OCI-LY7 (cell line): ENCODE data around the gene SPATA2. TPM values are rescaled to one million over a fixed set of nuclear protein-coding genes. Genes with fewer than 3 reads are reported as not detected.

ENCODE experiments used
- BruUV-seq: library from RNA; stranded (reverse); fragments of 400-500 nt; replicated peaks from 2 replicates; lab custom pipeline; 2021; lab: Mats Ljungman, UMichigan
- CTCF ChIA-PET: fragments of 300-600 bp; sonication (Branson Sonifier 250); formaldehyde crosslinking; loops from one replicate; lab custom pipeline; 2022; ENCODE audit warnings: antibody characterized with exemption; ENCODE audit not compliant: unreplicated experiment; lab: Charles Lee
- POLR2A ChIA-PET: fragments of 300-600 bp; sonication (Branson Sonifier 250); formaldehyde crosslinking; loops from one replicate; lab custom pipeline; 2022; ENCODE audit warnings: antibody characterized with exemption; lab: Charles Lee
- DNase-seq: peaks from one replicate; pipeline ENCODE4 v3.0.0-alpha.2; 2015; ENCODE audit warnings: low spot score
- H2AFZ ChIP-seq: fragments of 200-600 bp; sonication (generic), shearing (Covaris generic); 2 replicates; pipeline ENCODE4 v1.6.1; 2014; ENCODE audit warnings: mild to moderate bottlenecking, antibody characterized with exemption, low read length, moderate library complexity
- H3K27ac ChIP-seq: fragments of 200-600 bp; sonication (generic); 2 replicates; pipeline ENCODE4 v1.5.1; 2014; ENCODE audit warnings: mixed run types, low read depth, mild to moderate bottlenecking, moderate library complexity, low read length, inconsistent platforms; ENCODE audit not compliant: poor library complexity, severe bottlenecking
- H3K36me3 ChIP-seq: fragments of 200-600 bp; sonication (generic); 2 replicates; pipeline ENCODE4 v1.6.1; 2014; ENCODE audit warnings: mild to moderate bottlenecking, antibody characterized with exemption, low read length, moderate library complexity, mixed read lengths; ENCODE audit not compliant: insufficient read depth
- H3K4me1 ChIP-seq: fragments of 200-600 bp; sonication (generic); 2 replicates; pipeline ENCODE4 v1.5.1; 2014; ENCODE audit warnings: mild to moderate bottlenecking, low read length; ENCODE audit not compliant: insufficient read depth, poor library complexity, severe bottlenecking
- H3K4me2 ChIP-seq: fragments of 200-600 bp; sonication (generic); 2 replicates; pipeline ENCODE4 v1.6.1; 2014; ENCODE audit warnings: mild to moderate bottlenecking, low read length
- H3K4me3 ChIP-seq: fragments of 200-600 bp; sonication (generic); 2 replicates; pipeline ENCODE4 v1.5.1; 2014; ENCODE audit warnings: mild to moderate bottlenecking, low read depth, low read length; ENCODE audit not compliant: poor library complexity, severe bottlenecking
- H3K79me2 ChIP-seq: fragments of 200-600 bp; sonication (generic); 2 replicates; pipeline ENCODE4 v1.6.1; 2016; ENCODE audit warnings: low read depth, mild to moderate bottlenecking, low read length, moderate library complexity, mixed read lengths; ENCODE audit not compliant: insufficient read depth
- H3K9me2 ChIP-seq: fragments of 200-600 bp; sonication (generic); 2 replicates; pipeline ENCODE4 v1.6.1; 2016; ENCODE audit warnings: mild to moderate bottlenecking, low read length, mixed read lengths; ENCODE audit not compliant: insufficient read depth
- H3K9me3 ChIP-seq: fragments of 200-600 bp; sonication (generic); 2 replicates; pipeline ENCODE4 v1.6.1; 2014; ENCODE audit warnings: mild to moderate bottlenecking, mixed run types, low read length, mixed read lengths
- H4K20me1 ChIP-seq: fragments of 200-600 bp; sonication (generic); 2 replicates; pipeline ENCODE4 v1.6.1; 2014; ENCODE audit warnings: mild to moderate bottlenecking, antibody characterized with exemption, low read length, moderate library complexity, mixed read lengths; ENCODE audit not compliant: insufficient read depth
- EZH2phosphoT487 ChIP-seq: fragments of 200-600 bp; sonication (generic); IDR thresholded peaks from 2 replicates; pipeline ENCODE4 v1.6.1; 2018; ENCODE audit warnings: low read depth, borderline replicate concordance, mild to moderate bottlenecking, mixed run types, antibody characterized with exemption, low read length, moderate library complexity, mixed read lengths
- intact Hi-C: fragments of 100-400 bp; cut with micrococcal nuclease; formaldehyde crosslinking; loops from one replicate; pipeline ENCODE4 v1.10.0; 2022; ENCODE audit not compliant: unreplicated experiment
- total RNA-seq, 2 experiments: library from RNA; depleted of rRNA in 1 of 2; stranded (reverse); fragments of >200 nt in 1 of 2; shearing (Covaris generic) in 1 of 2; gene quantifications; 2 replicates each; pipeline ENCODE4 v1.2.3, GENCODE V29; 2014 to 2022
- TF ChIP-seq, protein P1 (sequence below): fragments of 200-600 bp; sonication (generic); conservative IDR thresholded peaks from 2 replicates; pipeline ENCODE4 v1.5.1; 2014; ENCODE audit warnings: mild to moderate bottlenecking, antibody characterized with exemption, low read length, moderate library complexity, mixed read lengths

Gene SPATA2
- total RNA-seq, 2 experiments from 2014 or later: 3.9 to 8.1 TPM

DNA sequence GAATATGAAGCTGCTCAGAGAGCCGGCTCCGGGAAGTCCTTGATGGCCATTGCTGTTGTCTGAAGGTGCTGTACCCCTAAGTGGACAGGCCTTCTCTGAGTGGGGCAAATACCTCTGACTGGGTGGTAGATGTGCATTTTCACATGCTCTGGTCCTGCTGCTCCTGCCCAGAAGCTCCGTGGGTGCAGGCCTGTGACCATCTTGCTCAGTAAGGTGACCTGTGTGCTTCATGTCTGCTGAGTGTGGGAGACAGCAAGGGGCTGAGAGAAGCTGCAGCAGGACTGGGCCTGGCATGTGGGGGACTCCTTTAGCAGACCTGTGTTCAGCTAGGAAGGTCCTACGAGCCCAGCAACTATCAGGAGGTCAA is 5.0 kb downstream of the SPATA2 start:
- POLR2A ChIA-PET: no interaction called here
- no peak overlapping the region for H3K27ac ChIP-seq
- intact Hi-C loops: no loop called here
- no peak overlapping the region for H3K4me2 ChIP-seq
- peaks cover 42% of the 10 kb centered on the region for H3K36me3 ChIP-seq
- CTCF ChIA-PET: no interaction called here
- H3K79me2 ChIP-seq: peaks cover 36% of the 10 kb centered on the region
- H3K9me2 ChIP-seq: no peaks in the 10 kb centered on the region
- no peaks in the 10 kb centered on the region for H3K9me3 ChIP-seq
- no peak overlapping the region for H3K4me3 ChIP-seq
- TF ChIP-seq, protein P1, sequence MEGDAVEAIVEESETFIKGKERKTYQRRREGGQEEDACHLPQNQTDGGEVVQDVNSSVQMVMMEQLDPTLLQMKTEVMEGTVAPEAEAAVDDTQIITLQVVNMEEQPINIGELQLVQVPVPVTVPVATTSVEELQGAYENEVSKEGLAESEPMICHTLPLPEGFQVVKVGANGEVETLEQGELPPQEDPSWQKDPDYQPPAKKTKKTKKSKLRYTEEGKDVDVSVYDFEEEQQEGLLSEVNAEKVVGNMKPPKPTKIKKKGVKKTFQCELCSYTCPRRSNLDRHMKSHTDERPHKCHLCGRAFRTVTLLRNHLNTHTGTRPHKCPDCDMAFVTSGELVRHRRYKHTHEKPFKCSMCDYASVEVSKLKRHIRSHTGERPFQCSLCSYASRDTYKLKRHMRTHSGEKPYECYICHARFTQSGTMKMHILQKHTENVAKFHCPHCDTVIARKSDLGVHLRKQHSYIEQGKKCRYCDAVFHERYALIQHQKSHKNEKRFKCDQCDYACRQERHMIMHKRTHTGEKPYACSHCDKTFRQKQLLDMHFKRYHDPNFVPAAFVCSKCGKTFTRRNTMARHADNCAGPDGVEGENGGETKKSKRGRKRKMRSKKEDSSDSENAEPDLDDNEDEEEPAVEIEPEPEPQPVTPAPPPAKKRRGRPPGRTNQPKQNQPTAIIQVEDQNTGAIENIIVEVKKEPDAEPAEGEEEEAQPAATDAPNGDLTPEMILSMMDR: no peak
- TF ChIP-seq EZH2phosphoT487: no peak
- peaks cover 12% of the 10 kb centered on the region for H3K4me1 ChIP-seq
- no peak for DNase-seq
- H4K20me1 ChIP-seq: peaks cover 4% of the 10 kb centered on the region; the same call in 1 of the 2 replicates
- no peak overlapping the region for H2AFZ ChIP-seq
- BruUV-seq: no TSS peak

DNA sequence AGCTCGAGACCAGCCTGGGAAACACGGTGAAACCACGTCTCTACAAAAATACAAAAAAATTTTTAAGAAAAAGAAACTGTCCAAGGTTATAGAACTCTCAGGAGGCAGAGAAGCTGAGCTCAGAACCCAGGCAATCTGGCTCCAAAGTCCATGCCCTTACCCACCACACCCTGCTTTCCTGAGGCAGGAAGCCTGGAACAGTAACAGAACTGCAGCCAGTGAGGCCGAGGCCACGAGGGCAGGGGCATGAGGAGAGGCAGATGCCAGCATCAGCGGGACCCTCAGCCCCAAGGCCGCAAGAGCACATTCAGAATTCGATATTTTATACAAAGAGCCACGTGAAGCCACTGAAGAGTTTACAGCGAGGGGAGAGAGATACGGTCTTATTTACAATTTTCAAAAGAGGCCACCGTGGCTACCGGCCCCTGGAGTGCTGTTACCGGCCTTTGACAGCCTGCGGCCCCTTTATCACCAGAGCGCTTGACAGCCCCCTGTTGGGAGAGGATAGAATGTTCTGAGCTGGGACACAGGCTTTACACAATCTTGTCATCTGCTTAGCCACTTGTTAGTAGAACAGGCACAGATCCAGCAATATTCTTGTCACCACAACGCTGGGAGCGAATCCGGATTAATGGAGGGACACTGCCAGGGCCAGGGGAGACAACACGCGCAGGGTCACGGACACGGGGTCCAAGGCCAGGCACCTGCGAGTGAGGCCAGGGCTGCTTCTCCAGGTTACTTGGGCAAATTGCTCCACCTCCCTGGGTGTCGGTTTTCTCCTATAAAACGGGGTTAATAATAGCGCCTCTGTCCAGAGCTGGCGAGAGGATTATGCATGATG is 5.6 kb downstream of the SPATA2 start:
- H3K79me2 ChIP-seq: peaks cover 32% of the 10 kb centered on the region
- CTCF ChIA-PET: no interaction called here
- no TSS peak for BruUV-seq

More for the DNA sequence above, 5.6 kb downstream of the SPATA2 start:
- Histone ChIP-seq H3K36me3 (peaks cover 48% of the 10 kb centered on the region), H3K9me2 (no peaks in the 10 kb centered on the region), H3K9me3 (no peaks in the 10 kb centered on the region), H3K4me3 (no peak overlapping the region), H2AFZ (no peak overlapping the region), H3K4me2 (no peak overlapping the region), H4K20me1 (peaks cover 4% of the 10 kb centered on the region; the same call in 1 of the 2 replicates), H3K27ac (no peak overlapping the region), H3K4me1 (peaks cover 12% of the 10 kb centered on the region)
- POLR2A ChIA-PET: interaction anchor here (0.6 kb wide), 1 partner anchor 174 kb away, joined by 3 read pairs; no protein-coding TSS in a partner anchor
- DNase-seq: no peak
- intact Hi-C loops: no loop called here
- no peak for TF ChIP-seq EZH2phosphoT487
- TF ChIP-seq, protein P1: peak; percentile 55; the same call in 1 of the 2 replicates
